Activated gamma-delta T cell (primary cell): ENCODE results near the gene SYNGAP1.

Experiments
- DNase-seq: peaks from one replicate; lab custom pipeline; 2025; lab: John Stamatoyannopoulos, UW

SYNGAP1 gene

GRCh38 chr6:33421344-33421643, 1.4 kb downstream of the SYNGAP1 start:
- no peak for DNase-seq

- no peak for DNase-seq
Measured at GRCh38 chr6:33423777-33424176, 3.9 kb downstream of the SYNGAP1 start.

- DNase-seq: no peak
Measured at GRCh38 chr6:33424855-33425667, 5.2 kb downstream of the SYNGAP1 start.

- DNase-seq: peak; percentile 65
Measured at GRCh38 chr6:33425668-33426577, 6.1 kb downstream of the SYNGAP1 start.

- DNase-seq: no peak
Measured at GRCh38 chr6:33426590-33427511, 7.0 kb downstream of the SYNGAP1 start.

- peak; percentile 69 for DNase-seq
Measured at GRCh38 chr6:33427585-33428223, 7.8 kb downstream of the SYNGAP1 start.

- no peak for DNase-seq
Measured at GRCh38 chr6:33428224-33428965, 8.5 kb downstream of the SYNGAP1 start.

- no peak for DNase-seq
Measured at GRCh38 chr6:33428966-33429749, 9.3 kb downstream of the SYNGAP1 start.

GRCh38 chr6:33429750-33430052, 9.8 kb downstream of the SYNGAP1 start:
- DNase-seq: no peak

GRCh38 chr6:33430334-33430733, 10.5 kb downstream of the SYNGAP1 start:
- no peak for DNase-seq

GRCh38 chr6:33430991-33431879, 11.4 kb downstream of the SYNGAP1 start:
- peak; percentile 71 for DNase-seq

GRCh38 chr6:33431880-33432541, 12.1 kb downstream of the SYNGAP1 start:
- no peak for DNase-seq

- DNase-seq: no peak
Measured at GRCh38 chr6:33432546-33432945, 12.7 kb downstream of the SYNGAP1 start.

GRCh38 chr6:33433001-33433543, 13.2 kb downstream of the SYNGAP1 start:
- DNase-seq: no peak

- DNase-seq: no peak
Measured at GRCh38 chr6:33433544-33434191, 13.8 kb downstream of the SYNGAP1 start.

- DNase-seq: no peak
Measured at GRCh38 chr6:33434961-33435360, 15.1 kb downstream of the SYNGAP1 start.

GRCh38 chr6:33437666-33438065, 17.8 kb downstream of the SYNGAP1 start:
- DNase-seq: no peak
